Stimulated activated CD8-positive, alpha-beta memory T cell treated with anti-CD3 and anti-CD28 coated beads, Interleukin-7, amount 100 ng/mL, for 4 hours (primary cell): Measurements from ENCODE around the gene GGPS1.
A peak's percentile ranks its signal among the peaks of the same experiment; 100 is the strongest.
"Not testable (repeated sequence)": the region's sequence is repeated elsewhere in the genome, so short reads cannot be mapped to it uniquely, and the experiment has no call there.

Source experiments
- DNase-seq, 2 donors: peaks; one replicate each; pipeline ENCODE4 v3.0.0-alpha.2; 2020; ENCODE audit warnings: low read depth in 2 of 2

The GGPS1 gene

DNA sequence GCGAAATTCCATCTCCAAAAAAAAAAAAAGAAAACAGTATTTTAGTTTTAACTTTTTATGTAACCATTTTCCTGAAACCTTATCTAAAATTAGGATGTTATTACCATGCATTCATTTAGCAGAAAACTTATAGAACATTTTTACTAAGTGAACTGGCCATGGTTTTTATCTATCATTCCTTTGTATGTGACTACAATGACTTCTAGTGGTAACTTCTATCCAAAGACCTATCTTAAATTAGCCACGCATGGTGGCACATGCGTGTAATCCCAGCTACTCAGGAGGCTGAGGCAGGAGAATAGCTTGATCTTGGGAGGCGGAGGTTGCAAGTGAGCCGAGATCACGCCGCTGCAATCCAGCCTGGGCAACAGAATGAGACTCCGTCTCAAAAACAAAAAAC is 11.4 kb downstream of the GGPS1 start:
- no peak for DNase-seq

DNA sequence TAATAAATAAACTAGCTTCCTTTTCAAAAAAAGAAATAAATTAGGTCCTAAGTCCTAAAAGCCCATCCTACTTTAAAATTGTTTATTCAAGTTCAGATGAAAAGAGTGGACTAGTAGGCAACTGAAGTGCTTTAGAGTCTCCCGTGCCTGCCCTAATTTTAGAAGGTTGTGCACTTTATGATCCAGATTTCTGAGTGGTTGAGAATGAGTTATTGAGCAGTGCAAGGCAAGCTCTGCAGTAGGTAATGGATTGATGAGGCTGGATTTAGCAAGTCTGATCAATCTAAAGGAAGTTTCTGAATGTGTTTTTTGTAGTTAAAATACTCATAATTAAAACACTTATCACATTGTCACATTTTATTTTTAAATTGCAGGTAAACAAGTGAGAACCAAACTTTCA is 13.0 kb downstream of the GGPS1 start:
- DNase-seq, result no peak

DNA sequence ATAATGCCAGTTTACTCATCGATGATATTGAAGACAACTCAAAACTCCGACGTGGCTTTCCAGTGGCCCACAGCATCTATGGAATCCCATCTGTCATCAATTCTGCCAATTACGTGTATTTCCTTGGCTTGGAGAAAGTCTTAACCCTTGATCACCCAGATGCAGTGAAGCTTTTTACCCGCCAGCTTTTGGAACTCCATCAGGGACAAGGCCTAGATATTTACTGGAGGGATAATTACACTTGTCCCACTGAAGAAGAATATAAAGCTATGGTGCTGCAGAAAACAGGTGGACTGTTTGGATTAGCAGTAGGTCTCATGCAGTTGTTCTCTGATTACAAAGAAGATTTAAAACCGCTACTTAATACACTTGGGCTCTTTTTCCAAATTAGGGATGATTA is 13.7 kb downstream of the GGPS1 start:
- no peak for DNase-seq

DNA sequence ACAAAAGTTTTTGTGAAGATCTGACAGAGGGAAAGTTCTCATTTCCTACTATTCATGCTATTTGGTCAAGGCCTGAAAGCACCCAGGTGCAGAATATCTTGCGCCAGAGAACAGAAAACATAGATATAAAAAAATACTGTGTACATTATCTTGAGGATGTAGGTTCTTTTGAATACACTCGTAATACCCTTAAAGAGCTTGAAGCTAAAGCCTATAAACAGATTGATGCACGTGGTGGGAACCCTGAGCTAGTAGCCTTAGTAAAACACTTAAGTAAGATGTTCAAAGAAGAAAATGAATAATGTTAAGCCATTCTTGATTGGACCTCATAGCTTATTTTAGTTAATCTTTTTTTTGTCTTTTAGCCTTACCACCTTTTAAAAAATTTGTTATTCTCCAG is 14.1 kb downstream of the GGPS1 start:
- DNase-seq, result no peak

DNA sequence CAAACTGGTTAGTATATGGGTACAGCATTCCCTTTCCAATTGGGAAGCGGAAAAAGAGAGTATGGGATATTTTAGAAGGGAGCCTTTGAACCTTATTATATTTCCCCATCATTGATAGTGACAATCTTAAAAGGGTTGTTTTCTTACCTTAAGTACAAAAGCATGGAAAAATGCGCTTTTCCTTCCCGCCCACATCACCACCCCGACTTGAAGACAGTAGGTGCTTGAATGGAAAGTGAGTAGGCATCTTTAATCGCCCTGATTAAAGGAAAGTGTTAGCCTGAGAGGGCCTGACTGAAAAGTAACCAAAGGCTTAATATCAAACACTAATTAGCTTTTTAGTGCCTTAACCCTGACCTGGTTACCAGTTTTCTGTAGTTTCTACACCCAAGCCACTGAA is 15.4 kb downstream of the GGPS1 start:
- no peak for DNase-seq

DNA sequence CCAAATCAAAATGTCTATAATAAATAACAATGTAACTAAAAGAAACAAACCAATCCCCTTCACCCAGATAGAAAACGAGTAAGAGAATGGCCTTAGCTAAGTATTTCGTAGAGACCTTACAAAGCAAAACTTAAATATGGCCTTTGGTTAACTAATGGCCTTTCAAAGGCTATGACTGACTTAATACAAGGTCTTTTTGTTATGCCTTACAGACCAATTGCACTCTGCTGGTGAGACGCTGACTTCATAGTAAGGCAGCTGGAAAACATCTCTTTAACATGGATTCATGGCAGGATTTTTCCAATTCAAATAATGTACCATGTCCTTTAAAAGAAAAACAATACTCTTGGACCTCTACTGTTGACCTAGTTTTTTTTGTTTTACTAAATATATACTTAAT is 23.1 kb downstream of the GGPS1 start:
- no peak for DNase-seq

DNA sequence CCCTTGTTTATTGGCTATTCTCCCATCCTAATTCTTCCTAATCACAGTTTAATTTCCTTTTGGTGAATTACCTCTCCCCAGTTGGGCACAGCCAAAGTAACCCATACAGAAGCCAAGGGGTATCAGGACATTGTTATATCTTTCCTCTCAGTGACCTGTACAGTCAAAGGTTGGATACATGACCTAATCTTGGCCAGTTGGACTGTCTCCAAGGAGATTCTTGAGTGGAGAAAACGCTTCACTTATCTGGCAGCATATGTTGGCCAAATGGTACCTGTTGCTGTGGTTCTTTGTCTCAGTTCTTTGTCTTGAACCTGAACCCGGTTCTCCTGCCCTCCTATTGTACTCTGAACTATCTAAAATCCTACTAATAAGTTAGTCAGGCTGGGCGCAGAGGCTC is 23.5 kb downstream of the GGPS1 start:
- DNase-seq, result no peak

DNA sequence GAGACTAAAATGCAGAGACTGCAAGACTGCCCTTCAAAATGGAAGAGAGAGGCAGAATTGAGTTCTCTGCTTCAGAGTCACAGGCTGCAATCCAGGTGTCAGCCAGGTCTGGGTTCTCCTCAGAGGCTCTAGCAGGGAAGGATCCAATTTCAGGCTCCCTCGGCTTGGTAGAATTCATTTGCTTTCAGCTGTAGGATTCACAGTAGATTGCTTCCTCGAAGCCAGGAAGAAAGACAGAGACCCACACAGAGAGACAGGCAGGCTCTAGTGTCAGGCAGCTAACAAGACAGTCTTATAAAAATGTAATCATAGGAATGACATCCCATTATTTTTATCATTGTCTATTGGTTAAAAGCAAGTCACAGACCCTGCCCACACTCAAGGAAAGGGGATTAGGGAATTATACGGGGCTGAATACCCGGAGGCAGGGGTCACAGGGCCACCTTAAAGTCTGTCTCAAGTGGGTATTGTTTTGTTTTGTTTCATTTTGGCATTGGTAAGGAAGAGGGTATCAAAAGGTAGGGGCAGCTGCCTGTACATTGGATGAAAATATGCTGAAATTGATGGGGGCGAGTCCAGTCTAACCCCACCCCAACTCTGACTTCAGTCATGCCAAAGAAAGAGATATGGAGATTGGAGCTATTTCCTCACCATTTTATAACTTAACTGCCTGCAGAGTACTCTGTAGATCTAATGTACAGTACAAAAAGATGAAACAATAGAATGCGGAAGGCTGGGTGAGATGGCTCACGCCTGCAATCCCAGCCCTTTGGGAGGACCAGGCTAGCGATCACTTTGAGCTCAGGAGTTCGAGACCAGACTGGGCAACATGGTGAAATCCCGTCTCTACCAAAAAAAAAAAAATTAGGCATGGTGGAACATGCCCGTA is 29.4 kb downstream of the GGPS1 start:
- no peak for DNase-seq

DNA sequence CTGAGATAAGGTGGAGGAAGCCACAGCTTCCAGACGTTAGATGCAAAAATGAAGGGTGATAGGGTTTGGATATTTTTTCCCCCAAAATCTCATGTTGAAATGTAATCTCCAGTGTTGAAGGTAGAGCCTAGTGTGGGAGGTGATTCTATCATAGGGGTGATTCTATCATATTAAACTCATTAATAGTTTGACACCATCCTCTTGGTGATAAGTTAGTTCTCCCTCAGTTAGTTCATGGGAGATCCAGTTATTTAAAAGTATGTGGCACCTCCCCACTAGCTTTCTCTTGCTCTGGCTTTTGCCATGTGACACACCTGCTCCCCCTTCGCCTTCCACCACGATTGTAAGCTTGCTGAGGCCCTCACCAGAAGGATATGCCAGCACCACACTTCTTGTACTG is 30.5 kb downstream of the GGPS1 start:
- no peak for DNase-seq

DNA sequence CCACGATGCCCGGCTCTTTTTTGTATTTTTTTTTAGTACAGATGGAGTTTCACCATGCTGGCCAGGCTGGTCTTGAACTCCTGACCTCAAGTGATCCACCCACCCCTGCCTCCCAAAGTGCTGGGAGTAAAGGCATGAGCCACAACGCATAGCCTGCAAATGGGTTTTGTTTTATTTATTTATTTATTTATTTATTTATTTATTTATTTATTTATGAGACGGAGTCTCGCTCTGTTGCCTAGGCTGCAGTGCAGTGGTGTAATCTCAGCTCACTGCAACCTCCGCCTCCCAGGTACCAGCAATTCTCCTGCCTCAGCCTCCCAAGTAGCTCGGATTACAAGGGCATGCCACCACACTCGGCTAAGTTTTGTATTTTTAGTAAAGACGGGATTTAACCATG is 35.8 kb downstream of the GGPS1 start:
- not testable (repeated sequence) for DNase-seq

DNA sequence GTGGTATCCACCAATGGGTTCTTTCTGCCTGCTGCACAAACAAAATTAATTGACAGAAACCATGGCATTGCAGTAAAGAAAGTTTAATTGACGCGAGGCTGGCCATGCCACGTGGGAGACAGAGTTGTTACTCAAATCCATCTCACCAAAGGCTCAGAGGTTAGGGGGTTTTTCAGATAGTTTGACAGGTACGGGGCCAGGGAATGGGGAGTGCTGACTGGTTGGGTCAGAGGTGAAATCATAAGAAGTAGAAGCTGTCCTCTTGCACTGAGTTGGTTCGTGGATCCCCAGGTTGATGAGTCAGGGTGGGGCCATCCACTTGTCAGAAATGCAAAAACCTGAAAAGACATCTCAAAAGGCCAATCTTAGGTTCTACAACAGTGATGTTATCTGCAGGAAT is 37.9 kb downstream of the GGPS1 start:
- peak in 1 of 2 donors; percentile 1 for DNase-seq

DNA sequence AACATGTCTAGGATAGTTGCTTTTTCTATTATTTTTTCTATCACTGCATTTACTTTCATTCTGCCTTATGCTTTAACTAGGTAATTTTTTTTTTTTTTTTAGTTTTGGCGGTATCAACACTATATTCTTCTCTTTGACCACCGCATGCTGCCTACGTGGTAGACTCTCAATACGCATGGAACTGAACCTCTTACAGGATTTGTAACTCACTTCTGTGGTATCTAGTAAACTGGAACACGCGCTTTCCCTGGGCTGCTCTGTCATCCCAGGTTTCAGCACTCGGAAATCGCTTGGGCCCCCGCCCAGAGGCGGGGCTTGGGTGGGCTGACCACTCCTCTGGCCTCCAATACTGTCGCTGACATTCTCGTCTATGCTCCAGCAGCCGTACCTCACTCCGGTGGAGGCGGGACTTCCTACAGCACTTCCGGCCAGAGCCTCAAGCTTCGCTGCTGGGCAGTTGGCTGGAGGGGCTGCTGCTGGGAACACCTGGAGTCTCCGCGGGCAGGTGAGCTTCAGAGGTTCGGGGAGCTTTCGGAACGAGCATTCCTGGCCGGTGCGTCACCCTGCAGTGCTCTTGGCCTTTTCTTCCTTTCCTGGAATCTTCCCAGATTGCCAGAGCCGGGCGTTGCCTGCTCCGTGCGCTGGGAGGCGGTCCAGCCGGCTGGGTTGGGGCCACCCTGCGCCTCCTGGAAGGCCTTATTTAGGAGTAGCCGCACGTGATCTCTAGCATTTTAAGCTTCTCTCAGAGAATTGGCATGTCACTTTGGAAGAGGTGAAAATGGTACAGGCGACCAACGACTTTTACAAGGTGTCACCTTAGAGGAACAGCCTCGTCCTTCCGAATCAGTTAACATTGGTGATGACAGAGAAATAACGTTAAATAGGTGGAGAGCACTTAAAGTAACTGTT is 38.9 kb downstream of the GGPS1 start, which contains the start of gene TBCE:
TSS of gene TBCE (plus strand) at position 428 of the 909 bp plus-strand sequence. CDS start 12,623 bp downstream, outside the sequence.
- DNase-seq, result peak; percentile 65 to 78

DNA sequence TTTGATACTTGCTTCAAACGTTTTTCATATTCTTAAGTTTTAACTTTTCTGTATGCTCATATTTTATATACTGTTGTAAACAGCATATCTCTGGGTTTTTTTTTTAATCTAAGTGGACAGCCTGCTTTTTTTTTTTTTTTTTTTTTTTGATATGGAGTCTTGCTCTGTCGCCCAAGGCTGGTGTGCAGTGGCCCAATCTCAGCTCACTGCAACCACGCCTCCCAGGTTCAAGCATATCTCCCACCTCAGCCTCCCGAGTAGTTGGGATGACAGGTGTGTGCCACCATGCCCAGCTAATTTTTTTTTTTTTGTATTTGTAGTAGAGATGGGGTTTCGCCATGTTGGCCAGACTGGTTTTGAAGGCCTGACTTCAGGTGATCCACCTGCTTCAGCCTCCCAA is 40.1 kb downstream of the GGPS1 start:
- no peak for DNase-seq

DNA sequence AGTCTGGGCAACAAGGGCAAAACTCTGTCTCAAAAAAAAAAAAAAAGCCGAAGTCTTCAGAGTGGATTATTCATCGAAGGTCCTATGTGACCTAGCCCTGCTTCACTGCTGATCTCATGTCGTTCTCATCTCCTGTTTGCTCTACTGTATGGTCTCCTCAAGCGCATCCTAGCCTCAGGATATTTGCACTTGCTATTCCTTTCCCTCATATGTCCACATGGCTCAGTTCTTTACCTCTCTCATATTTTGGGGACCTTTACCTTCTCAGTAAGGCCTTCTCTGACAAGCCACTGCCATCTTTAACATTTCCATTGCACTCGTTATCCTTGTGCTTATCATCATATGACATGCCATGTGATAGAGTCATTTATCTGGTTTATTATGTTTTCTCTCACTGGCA is 41.4 kb downstream of the GGPS1 start:
- DNase-seq, result no peak

DNA sequence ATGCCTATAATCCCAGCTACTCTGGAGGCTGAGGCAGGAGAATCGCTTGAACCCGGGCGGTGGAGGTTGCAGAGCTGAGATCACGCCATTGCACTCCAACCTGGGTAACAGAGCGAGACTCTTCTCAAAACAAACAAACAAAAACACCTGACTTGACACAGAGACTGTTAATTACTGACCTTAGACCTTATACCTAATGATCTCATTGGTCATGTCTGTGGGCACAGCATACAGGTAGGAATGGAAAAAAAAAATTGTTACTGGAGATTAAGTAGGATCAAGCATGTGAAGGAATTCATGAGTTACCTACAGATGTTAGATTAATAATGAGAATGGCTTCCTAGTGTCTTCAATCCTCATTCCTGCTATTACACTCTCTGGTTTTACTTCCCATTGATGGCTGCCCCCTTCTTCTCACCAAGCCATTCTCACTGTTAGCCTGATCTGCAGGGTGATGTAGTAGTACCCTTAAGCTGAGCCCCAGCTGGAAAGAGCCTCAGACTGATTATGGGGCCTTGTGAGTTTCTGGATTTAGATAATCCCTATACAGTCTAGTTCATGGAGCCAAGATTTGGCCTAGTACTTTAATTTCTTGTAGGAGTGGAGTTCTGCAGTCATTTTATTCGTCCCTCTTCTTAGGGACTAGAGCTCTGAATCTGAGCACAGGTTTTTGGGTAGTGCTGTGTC is 47.7 kb downstream of the GGPS1 start:
- no peak for DNase-seq

DNA sequence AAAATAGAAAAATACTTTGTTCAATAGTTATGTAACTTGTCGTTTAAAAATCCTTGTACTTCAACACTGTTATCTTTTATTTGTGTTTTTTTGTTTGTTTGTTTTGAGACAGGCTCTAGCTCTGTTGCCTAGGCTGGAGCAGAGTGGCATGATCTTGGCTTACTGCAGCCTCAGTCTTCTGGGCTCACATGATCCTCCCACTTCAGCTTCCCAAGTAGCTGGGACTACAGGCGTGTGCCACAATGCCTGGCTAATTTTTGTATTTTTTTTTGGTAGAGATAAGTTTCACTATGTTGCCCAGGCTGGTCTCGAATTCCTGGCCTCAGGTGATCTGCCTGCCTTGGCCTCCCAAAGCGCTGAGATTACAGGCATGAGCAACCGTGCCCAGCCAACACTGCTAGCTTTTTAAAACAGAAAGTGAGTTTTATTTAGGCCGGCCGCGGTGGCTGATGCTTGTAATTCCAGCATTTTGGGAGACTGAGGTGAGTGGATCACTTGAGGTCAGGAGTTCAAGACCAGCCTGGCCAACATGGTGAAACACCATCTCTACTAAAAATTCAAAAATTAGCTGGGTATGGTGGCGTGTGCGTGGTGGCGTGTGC is 49.9 kb downstream of the GGPS1 start:
- DNase-seq, result not testable (repeated sequence)

DNA sequence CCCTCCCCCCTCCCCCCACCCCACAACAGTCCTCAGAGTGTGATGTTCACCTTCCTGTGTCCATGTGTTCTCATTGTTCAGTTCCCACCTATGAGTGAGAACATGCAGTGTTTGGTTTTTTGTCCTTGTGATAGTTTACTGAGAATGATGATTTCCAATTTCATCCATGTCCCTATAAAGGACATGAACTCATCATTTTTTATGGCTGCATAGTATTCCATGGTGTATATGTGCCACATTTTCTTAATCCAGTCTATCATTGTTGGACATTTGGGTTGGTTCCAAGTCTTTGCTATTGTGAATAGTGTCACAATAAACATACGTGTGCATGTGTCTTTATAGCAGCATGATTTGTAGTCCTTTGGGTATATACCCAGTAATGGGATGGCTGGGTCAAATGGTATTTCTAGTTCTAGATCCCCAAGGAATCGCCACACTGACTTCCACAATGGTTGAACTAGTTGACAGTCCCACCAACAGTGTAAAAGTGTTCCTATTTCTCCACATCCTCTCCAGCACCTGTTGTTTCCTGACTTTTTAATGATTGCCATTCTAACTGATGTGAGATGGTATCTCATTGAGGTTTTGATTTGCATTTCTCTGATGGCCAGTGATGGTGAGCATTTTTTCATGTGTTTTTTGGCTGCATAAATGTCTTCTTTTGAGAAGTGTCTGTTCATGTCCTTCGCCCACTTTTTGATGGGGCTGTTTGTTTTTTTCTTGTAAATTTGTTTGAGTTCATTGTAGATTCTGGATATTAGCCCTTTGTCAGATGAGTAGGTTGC is 53.8 kb downstream of the GGPS1 start:
- not testable (repeated sequence) for DNase-seq

DNA sequence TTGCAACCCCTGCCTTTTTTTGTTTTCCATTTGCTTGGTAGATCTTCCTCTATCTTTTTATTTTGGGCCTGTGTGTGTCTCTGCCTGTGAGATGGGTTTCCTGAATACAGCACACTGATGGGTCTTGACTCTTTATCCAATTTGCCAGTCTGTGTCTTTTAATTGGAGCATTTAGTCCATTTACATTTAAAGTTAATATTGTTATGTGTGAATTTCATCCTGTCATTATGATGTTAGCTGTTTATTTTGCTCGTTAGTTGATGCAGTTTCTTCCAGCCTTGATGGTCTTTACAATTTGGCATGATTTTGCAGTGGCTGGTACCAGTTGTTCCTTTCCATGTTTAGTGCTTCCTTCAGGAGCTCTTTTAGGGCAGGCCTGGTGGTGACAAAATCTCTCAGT is 57.3 kb downstream of the GGPS1 start:
- DNase-seq, result not testable (repeated sequence)

DNA sequence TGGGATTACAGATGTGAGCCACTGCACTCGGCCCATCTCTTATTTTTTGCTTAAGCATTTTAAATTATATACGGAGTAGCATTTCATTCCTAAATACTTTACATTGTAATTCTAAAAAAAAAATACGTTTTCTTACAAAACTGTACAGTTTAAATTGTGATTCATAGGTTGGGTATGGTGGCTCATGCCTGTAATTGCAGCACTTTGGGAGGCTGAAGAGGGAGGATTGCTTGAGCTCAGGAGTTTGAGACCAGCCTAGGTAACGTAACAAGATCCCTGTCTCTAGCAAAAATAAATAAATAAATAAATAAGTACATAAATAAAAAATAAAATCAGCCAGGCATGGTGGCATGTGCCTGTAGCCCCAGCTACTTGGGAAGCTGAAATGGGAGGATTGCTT is 63.5 kb downstream of the GGPS1 start:
- no peak for DNase-seq
